ENCODE data around the gene PLPP3.

The PLPP3 gene

GRCh38 chr1:56576880-56577405 is 2.4 kb downstream of the PLPP3 start:
- no peak for DNase-seq (ENCODE audit: low spot score)

- no peak for DNase-seq (ENCODE audit: low spot score)
Measured at GRCh38 chr1:56575865-56576264, 3.5 kb downstream of the PLPP3 start.

GRCh38 chr1:56574794-56575193 is 4.6 kb downstream of the PLPP3 start:
- no peak for DNase-seq (ENCODE audit: low spot score)

GRCh38 chr1:56573311-56573710 is 6.1 kb downstream of the PLPP3 start:
- DNase-seq (ENCODE audit: low spot score), result no peak

GRCh38 chr1:56572334-56573050 is 6.9 kb downstream of the PLPP3 start:
- DNase-seq (ENCODE audit: low spot score), result no peak

- DNase-seq (ENCODE audit: low spot score), result no peak
Measured at GRCh38 chr1:56571448-56571847, 7.9 kb downstream of the PLPP3 start.

GRCh38 chr1:56570924-56571372 is 8.4 kb downstream of the PLPP3 start:
- no peak for DNase-seq (ENCODE audit: low spot score)

- no peak for DNase-seq (ENCODE audit: low spot score)
Measured at GRCh38 chr1:56569661-56570060, 9.7 kb downstream of the PLPP3 start.

GRCh38 chr1:56566994-56567393 is 12.4 kb downstream of the PLPP3 start:
- DNase-seq (ENCODE audit: low spot score), result no peak

GRCh38 chr1:56566061-56566744 is 13.2 kb downstream of the PLPP3 start:
- DNase-seq (ENCODE audit: low spot score), result no peak

GRCh38 chr1:56564615-56565014 is 14.7 kb downstream of the PLPP3 start:
- DNase-seq (ENCODE audit: low spot score), result no peak

- no peak for DNase-seq (ENCODE audit: low spot score)
Measured at GRCh38 chr1:56563568-56563967, 15.8 kb downstream of the PLPP3 start.

GRCh38 chr1:56562891-56563452 is 16.4 kb downstream of the PLPP3 start:
- DNase-seq (ENCODE audit: low spot score), result no peak

GRCh38 chr1:56561227-56562019 is 17.9 kb downstream of the PLPP3 start:
- DNase-seq (ENCODE audit: low spot score), result no peak

- DNase-seq (ENCODE audit: low spot score), result no peak
Measured at GRCh38 chr1:56557746-56558145, 21.6 kb downstream of the PLPP3 start.

GRCh38 chr1:56555448-56555847 is 23.9 kb downstream of the PLPP3 start:
- no peak for DNase-seq (ENCODE audit: low spot score)

GRCh38 chr1:56553046-56553445 is 26.3 kb downstream of the PLPP3 start:
- DNase-seq (ENCODE audit: low spot score), result no peak

- no peak for DNase-seq (ENCODE audit: low spot score)
Measured at GRCh38 chr1:56552349-56552748, 27.0 kb downstream of the PLPP3 start.

- DNase-seq (ENCODE audit: low spot score), result no peak
Measured at GRCh38 chr1:56551691-56552090, 27.7 kb downstream of the PLPP3 start.

GRCh38 chr1:56550859-56551188 is 28.5 kb downstream of the PLPP3 start:
- no peak for DNase-seq (ENCODE audit: low spot score)

GRCh38 chr1:56550138-56550858 is 29.1 kb downstream of the PLPP3 start:
- DNase-seq (ENCODE audit: low spot score), result no peak

GRCh38 chr1:56548571-56548970 is 30.8 kb downstream of the PLPP3 start:
- DNase-seq (ENCODE audit: low spot score), result no peak

Data from CD4-positive, alpha-beta T cell treated with Interleukin-2 at 100 ng/mL for 4 hours (primary cell).